ENCODE results near the gene AZU1. TPM values are rescaled to one million over a fixed set of nuclear protein-coding genes. Genes with fewer than 3 reads are reported as not detected.
A peak's percentile ranks its signal among the peaks of the same experiment; 100 is the strongest.

Gene AZU1
- total and polyA plus RNA-seq, 7 donors, result 0.03 to 1.1 (median 0.36) TPM; not detected in 4

DNA sequence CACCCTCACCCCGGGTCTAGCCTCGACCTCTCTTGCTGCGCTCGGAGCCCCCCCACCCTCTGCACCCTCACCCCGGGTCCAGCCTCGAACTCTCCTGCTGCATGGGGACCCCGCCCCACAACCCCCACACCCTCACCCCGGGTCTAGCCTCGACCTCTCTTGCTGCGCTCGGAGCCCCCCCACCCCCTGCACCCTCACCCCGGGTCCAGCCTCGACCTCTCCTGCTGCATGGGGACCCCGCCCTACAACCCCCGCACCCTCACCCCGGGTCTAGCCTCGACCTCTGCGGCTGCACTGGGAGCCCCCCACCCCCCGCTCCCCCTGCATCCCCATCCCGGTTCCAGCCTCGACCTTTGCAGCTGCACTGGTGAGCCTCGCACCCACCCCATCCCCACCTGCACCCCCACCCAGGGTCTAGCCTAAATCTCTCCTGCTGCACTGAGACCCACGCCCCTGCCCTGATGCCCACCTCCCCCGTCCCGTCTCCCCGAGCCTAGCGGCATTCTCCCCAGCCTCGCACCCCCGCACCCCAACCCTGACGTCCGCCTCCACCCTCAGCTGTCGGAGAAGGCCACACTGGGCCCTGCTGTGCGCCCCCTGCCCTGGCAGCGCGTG, 33.6 kb downstream of the AZU1 start:
- Histone ChIP-seq H3K27me3 (peaks cover 21 to 58% (median 42%) of the 10 kb centered on the region in 3 donors), H3K9me3 (no peaks in the 10 kb centered on the region), H3K27ac (no peak overlapping the region), H3K36me3 (no peaks in the 10 kb centered on the region), H3K4me1 (peaks cover 0 to 41% (median 30%) of the 10 kb centered on the region in 4 donors), H3K4me3 (peak overlapping the region in 2 of 4 donors; percentile 37 to 45)
- TF ChIP-seq POLR2A (IDR thresholded peaks at IDR 0.05) (no peak), POLR2AphosphoS5 (IDR thresholded peaks at IDR 0.05) (no peak), EP300 (IDR thresholded peaks at IDR 0.05) (no peak)
- TF ChIP-seq, protein P1, sequence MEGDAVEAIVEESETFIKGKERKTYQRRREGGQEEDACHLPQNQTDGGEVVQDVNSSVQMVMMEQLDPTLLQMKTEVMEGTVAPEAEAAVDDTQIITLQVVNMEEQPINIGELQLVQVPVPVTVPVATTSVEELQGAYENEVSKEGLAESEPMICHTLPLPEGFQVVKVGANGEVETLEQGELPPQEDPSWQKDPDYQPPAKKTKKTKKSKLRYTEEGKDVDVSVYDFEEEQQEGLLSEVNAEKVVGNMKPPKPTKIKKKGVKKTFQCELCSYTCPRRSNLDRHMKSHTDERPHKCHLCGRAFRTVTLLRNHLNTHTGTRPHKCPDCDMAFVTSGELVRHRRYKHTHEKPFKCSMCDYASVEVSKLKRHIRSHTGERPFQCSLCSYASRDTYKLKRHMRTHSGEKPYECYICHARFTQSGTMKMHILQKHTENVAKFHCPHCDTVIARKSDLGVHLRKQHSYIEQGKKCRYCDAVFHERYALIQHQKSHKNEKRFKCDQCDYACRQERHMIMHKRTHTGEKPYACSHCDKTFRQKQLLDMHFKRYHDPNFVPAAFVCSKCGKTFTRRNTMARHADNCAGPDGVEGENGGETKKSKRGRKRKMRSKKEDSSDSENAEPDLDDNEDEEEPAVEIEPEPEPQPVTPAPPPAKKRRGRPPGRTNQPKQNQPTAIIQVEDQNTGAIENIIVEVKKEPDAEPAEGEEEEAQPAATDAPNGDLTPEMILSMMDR (IDR thresholded peaks at IDR 0.05), result no peak
- intact Hi-C loops (cut with DNase I), result no loop called here
- 49 to 64% methylated on average over 33 to 35 of the region's 35 CpGs for WGBS, 2 donors
- no peak for DNase-seq

- Histone ChIP-seq H3K9me3 (no peaks in the 10 kb centered on the region), H3K4me1 (peaks cover 0 to 41% (median 30%) of the 10 kb centered on the region in 4 donors), H3K36me3 (no peaks in the 10 kb centered on the region), H3K27me3 (peaks cover 21 to 52% (median 42%) of the 10 kb centered on the region in 3 donors), H3K4me3 (peak overlapping the region in 1 of 4 donors; percentile 5), H3K27ac (no peak overlapping the region)
- no peak for DNase-seq
- 24% methylated on average over 60 of the region's 60 CpGs for WGBS, 2 donors
- intact Hi-C loops (cut with DNase I), result no loop called here
- TF ChIP-seq POLR2A (IDR thresholded peaks at IDR 0.05) (no peak), EP300 (IDR thresholded peaks at IDR 0.05) (no peak)
These were observed 34.3 kb downstream of the AZU1 start for GRCh38 chr19:861756-862580.

DNA sequence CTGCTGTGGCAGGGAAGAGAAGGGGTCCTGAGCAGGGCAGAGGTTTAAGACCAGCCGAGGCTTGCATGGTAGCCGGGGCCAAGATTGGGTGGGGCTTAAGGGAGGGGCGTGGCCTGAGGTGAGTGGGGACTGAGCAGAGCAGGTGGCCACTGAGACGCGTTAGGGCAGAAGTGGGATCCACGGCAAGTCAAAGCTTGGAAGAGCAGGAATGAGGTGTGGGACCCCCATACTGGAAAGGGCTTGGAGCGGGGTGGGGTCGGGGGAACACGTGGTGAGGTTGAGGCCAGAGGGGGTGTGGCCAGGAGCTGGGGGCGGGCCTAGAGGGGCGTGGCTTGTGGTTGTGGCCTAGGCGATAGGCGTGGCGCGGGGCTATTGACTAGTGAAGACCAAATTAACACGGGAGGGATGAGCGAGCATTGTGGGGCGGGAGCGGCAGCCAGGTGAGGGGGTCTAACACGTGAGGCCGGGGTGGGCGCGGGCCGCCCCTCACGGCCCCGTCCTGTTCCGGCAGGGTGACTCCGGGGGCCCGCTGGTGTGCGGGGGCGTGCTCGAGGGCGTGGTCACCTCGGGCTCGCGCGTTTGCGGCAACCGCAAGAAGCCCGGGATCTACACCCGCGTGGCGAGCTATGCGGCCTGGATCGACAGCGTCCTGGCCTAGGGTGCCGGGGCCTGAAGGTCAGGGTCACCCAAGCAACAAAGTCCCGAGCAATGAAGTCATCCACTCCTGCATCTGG, 35.1 kb downstream of the AZU1 start:
- intact Hi-C loops (cut with DNase I), result no loop called here
- H3K27ac ChIP-seq, result no peak overlapping the region
- H3K36me3 ChIP-seq, result peaks cover 0 to 6% (median 2%) of the 10 kb centered on the region in 4 donors
- 22 to 24% methylated on average over 48 of the region's 48 CpGs for WGBS, 2 donors
- peak overlapping the region in 1 of 4 donors; percentile 16 for H3K4me3 ChIP-seq
- no peaks in the 10 kb centered on the region for H3K9me3 ChIP-seq
- no peak for DNase-seq
- peaks cover 21 to 52% (median 37%) of the 10 kb centered on the region in 3 donors for H3K27me3 ChIP-seq
- peaks cover 0 to 41% (median 30%) of the 10 kb centered on the region in 4 donors for H3K4me1 ChIP-seq
- TF ChIP-seq POLR2AphosphoS5 (IDR thresholded peaks at IDR 0.05), result no peak

DNA sequence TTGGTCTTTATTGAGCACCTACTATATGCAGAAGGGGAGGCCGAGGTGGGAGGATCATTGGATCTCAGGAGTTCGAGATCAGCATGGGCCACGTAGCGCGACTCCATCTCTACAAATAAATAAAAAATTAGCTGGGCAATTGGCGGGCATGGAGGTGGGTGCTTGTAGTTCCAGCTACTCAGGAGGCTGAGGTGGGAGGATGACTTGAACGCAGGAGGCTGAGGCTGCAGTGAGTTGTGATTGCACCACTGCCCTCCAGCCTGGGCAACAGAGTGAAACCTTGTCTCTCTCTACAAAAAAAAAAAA, 35.6 kb downstream of the AZU1 start:
- peaks cover 21 to 47% (median 37%) of the 10 kb centered on the region in 3 donors for H3K27me3 ChIP-seq
- no peak overlapping the region for H3K27ac ChIP-seq
- intact Hi-C loops (cut with DNase I), result no loop called here
- no peaks in the 10 kb centered on the region for H3K9me3 ChIP-seq
- DNase-seq, result no peak
- WGBS, 2 donors, result 58 to 76% methylated on average over 7 of the region's 7 CpGs
- no peak overlapping the region for H3K4me3 ChIP-seq
- peaks cover 0 to 43% (median 31%) of the 10 kb centered on the region in 4 donors for H3K4me1 ChIP-seq
- no peak for TF ChIP-seq EP300 (IDR thresholded peaks at IDR 0.05)
- TF ChIP-seq POLR2A (IDR thresholded peaks at IDR 0.05), result no peak
- TF ChIP-seq, protein P1 (IDR thresholded peaks at IDR 0.05), result no peak
- TF ChIP-seq POLR2AphosphoS5 (IDR thresholded peaks at IDR 0.05), result no peak
- H3K36me3 ChIP-seq, result peaks cover 0 to 11% (median 8%) of the 10 kb centered on the region in 4 donors

- Histone ChIP-seq H3K4me1 (peaks cover 0 to 57% (median 46%) of the 10 kb centered on the region in 4 donors), H3K36me3 (peaks cover 5 to 28% (median 9%) of the 10 kb centered on the region in 4 donors), H3K27ac (no peak overlapping the region), H3K9me3 (no peaks in the 10 kb centered on the region), H3K27me3 (peaks cover 0 to 13% (median 2%) of the 10 kb centered on the region in 3 donors), H3K4me3 (no peak overlapping the region)
- TF ChIP-seq EP300 (IDR thresholded peaks at IDR 0.05), result no peak
- TF ChIP-seq, protein P1 (IDR thresholded peaks at IDR 0.05), result no peak
- no peak for TF ChIP-seq POLR2A (IDR thresholded peaks at IDR 0.05)
- intact Hi-C loops (cut with DNase I), result no loop called here
- DNase-seq, result no peak
- 88 to 89% methylated on average over 38 of the region's 38 CpGs for WGBS, 2 donors
These were observed 39.2 kb downstream of the AZU1 start for GRCh38 chr19:866769-867300.

Measured in sigmoid colon (tissue), 7 donors.